HG02840 (cell line): ENCODE results near the gene PTH2.

Experiments used
- ATAC-seq: cut with Tn5 transposase; IDR thresholded peaks from one replicate; pipeline ENCODE4 v1.9.1; 2021; ENCODE audit warnings: mild to moderate bottlenecking, moderate library complexity, moderate number of reproducible peaks; ENCODE audit not compliant: unreplicated experiment, low FRiP score

The PTH2 gene

DNA sequence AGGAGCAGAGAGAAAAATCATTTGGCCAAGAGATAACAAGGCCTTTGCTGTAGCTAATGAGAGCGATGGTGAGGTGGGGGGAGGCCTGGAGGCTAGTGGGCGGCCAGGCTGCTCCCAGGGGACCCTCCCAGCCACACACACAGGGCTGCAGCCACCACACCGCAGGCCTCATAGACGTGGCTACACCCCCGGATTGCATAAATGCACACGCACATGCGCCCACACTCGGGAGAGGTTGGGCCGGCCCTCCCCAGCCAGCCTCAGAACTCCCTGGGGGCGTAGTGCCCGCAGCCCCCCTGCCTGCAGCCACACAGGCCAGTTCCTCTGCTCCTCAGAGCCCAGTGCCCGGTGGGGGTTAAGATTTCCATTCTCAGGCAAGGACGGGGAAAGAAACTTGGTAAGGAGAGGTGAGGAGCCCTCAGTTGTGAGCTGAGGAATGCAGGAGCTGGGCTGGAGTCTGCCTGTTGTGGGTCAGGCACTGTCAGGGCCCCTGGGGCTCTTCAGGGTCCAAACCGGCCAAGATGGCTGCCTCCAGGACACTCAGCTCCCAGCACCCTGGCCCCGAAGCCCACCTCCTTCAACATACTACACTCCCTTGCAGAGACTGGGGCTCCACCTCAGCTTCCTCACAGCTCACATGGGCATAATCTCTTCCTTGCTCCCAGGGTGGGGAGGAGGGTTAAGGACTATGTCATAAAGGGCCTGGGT is 8.0 kb downstream of the PTH2 start:
- ATAC-seq: no peak

DNA sequence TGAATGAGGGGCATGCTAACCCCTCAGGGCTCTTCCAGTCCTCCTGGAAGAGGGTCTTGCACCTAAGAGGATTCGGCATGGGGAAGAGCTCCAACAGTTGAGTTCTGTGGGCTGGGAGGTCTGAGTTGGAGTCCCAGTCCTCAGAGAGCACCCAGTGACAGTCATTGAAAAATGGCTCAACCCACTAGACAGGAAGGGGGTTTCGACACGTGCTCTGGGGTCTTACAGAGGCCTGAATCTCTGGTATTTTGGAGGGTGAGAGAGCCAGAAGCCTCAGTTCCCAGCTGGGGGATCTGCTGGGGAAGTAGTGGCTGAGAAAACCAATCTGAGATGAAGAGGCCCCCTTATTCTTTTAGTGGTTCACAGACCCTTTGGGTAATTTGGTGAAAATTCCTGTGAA is 9.0 kb downstream of the PTH2 start:
- ATAC-seq: no peak

DNA sequence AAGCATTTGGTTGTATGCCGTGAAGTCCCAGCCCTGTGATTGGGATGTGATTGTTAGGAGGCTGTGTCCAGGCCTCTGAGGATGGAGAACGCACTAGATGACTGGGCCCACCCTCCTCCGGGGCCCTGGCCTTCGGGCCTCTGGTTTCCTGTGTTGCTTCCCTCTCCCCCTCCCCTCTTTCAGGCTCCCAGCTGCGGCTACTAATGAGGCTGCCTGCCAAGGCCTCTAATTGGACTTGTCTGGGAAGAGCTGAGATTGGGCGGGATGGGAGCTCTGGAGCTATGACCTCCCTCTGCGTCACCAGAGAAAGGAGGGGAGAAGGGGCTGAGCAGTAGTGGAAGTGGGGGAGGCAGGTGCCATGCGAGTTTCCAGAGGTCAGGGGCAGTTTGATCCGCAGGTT is 9.9 kb downstream of the PTH2 start:
- ATAC-seq: no peak

DNA sequence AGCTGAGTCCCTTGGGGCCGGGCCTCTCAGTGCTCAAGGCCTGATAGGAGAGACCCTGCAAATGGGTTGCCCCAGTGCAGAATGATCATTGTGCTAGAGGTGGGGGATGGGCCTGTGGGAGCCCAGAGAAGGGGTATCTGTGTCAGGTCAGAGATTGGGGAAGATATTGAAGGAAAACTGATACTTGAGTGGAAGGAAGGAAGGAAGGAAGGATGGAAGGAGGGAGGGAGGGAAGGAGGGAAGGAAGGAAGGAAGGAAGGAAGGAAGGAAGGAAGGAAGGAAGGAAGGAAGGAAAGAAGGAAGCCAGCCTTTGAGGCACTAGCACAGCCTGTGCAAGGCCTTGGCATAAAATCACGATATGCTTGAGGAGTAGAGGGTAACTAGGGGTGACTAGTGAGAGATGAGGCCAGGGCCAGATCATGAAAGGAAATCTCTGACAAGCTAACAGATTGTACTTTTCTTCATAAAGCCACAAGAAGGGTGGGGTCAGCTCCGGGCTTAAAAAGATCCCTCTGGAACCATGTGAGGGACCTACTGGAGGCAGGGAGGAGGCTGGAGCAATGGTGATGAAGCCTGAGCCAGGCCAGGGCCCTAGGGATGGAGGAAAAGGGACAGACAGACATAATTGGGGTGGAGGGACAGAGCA is 11.4 kb downstream of the PTH2 start:
- no peak for ATAC-seq

DNA sequence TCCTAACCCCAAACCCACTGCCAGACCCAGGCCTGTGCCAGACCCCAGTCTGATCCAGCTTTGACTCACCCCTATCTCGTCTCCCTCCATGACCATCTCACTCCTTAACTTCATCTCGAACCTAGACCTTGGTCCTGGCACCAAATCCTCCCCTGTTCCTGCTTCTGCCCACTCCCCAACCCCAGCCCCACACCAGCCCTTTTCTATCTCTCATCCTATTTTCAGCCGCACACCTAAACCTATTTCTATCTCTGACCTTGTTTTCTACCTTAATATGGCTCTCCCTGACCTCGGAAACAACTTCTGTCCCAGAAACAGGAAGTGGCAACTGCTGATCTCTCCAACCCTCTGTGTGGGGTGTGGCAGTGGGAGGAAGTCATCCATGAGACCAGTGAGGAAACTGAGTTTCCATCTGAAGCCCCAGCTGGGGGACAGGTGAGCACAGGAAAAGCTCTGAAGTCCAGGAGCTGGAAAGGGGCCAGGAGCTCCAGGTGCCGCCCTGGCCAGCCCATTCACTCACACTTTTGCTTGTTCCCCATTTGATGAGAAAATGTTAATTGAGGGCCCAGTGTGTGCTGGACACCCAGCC is 13.7 kb downstream of the PTH2 start:
- ATAC-seq: no peak

DNA sequence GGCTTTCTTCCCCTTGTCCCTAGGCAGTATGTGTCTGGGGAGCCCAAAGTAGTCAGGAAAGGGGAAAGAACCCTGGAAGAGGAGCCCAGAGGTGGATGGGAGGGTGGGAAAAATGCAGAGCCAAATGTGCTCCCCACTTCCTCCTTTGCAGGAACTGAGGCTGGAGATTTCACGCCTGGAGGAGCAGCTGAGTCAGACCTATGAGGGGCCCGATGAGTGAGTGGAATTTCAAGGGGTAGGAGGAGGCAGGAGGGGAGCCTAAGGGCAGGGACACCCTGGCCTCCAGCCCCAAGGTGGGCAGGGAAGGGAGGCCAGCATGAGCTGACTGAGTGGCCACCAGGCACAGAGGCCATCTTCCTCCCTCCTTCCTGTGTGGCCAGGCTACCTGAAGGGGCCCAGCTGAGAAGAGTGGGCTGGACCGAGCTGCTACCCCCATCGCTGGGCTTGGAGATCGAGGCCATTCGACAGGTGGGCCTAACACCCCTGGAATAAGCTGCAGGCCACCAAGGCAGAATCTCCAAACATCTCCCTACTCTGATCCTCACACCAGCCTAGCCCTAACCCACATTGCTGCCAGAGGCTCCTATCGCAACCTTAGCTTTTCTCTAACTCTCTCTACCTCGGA is 14.3 kb downstream of the PTH2 start:
- no peak for ATAC-seq

DNA sequence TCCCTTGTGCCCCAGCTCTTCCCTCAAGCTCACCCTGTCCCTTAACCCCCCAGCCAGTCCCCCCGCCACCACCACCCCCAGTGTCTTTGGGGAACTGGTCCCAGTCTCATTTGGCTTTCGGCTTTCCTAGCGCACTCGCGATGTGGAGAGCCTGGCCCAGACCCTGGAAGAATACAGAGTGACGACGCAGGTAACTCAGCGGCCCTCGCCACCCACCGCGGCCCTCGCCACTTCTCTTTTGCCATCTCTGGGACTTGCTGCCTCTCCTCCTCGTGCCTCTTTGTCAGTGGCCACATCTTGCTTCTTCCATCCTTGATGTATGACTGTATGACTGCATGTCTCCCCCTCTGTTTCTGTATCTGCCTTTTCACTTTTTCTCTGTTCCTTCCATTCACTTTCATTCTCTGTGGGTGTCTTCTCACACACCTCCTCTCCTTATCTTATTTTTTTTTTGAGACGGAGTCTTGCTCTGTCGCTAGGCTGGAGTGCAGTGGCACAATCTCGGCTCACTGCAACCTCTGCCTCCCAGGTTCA is 15.7 kb downstream of the PTH2 start:
- no peak for ATAC-seq

DNA sequence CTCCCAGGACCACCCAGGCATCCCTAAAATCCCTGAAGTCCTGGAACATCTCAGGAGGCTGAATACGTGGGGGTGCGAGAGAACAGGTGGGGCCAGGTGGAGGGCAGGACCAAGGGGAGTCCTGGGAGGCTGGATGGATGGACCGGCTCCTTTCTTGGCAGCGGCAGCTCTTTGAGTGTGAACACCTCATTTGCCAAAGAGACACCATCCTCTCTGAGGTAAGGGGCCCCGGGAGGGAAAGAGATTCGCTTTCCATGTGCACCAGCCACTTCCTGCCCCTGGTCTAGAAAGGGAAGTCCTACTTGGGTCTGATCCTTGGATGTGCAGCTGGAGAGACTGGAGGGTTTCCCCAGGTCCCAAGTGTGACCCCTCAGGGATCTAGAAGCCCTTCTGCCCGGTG is 16.2 kb downstream of the PTH2 start:
- ATAC-seq: no peak

DNA sequence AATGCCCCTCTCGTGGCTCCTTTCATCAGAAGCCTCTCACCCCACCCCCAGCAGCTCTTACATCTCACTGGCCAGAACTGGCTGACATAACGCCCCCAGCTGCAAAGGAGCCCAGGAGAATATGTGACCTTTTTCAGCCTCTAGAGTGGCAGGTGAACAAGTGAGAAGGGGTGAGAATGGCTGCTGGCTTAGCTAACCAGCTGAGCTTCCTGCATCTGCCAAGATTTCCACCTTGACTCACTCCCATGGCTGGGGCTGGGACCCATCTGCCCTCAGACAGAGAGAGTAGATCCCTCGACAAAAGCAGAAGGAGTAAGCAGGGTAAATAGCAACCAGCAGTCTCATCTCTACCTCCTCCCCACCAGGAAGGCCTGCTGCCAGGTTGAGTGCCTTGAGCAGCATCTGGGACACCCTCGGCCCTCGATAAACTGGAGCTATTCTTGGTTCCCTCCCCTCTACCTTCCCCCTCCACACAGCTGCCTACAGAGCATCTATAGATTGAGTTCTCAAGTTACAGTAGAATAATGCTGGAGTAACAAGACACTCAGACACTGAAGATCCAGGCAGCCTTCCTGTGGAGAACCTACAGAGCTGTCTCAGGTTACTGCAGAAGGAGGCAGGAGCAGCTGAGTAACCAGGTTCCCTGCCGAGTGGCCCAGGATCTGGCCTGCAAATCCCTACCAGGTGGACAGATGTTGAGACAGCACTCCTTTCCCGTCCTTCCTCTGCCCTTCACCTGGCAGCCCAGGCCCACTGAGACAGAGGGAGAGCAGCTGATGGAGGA is 19.6 kb downstream of the PTH2 start:
- no peak for ATAC-seq

DNA sequence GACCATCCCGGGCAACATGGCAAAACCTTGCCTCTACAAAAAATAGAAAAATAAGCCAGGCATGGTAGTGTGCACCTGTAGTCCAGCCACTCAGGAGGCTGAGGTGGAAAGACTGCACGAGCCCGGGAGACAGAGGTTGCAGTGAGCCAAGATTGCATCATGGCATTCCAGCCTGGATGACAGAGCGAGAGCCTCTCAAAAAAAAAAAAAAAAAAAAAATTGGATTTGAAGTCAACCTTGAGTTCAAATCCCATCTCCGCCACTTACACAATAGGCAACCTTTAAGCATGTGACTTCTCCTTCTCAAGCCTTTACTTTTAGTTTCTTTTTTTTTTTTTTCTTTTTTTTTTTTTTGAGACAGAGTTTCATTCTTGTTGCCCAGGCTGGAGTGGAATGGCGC is 23.2 kb downstream of the PTH2 start:
- ATAC-seq: no peak

DNA sequence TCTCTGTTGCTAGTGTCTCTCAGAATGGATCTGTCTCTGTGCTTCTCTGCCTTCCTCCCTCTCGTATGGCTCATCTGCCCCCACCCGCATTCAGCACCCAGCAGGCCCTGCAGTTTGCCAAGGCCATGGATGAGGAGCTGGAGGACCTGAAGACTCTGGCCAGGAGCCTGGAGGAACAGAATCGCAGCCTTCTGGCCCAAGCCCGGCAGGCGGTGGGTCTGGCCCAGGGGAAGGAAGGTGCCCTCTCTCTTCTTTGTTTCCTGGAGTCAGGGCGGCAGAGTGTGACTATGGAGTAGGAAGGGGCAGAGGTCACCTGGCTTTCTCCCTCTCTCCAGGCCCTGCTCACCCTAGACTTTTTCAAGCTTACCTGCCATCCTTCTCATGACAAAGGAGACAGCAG is 24.3 kb downstream of the PTH2 start:
- ATAC-seq: no peak

DNA sequence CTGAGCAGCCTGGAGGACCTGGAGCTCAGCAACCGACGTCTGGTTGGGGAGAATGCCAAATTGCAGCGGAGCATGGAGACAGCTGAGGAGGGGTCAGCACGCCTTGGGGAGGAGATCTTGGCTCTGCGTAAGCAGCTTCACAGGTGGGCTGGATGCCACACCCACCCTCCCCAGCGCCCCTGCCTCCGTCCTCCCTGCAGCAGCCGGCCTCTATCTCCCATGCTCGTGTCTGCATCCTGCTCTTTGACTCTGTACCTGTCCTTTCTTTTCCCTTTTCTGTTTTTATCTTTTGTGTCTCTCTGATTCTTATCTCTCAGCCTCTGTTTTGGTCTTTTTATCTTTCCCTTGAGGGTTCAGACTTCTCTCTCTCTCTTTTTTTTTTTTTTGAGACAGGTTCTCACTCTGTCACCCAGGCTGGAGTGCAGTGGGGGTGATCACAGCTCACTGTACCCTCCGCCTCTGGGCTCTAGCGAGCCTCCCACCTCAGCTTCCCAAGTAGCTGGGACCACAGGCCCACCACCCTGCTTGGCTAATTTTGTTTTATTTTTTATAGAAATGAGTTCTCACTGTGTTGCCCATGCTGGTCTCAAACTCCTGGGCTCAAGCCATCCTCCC is 25.1 kb downstream of the PTH2 start:
- no peak for ATAC-seq

DNA sequence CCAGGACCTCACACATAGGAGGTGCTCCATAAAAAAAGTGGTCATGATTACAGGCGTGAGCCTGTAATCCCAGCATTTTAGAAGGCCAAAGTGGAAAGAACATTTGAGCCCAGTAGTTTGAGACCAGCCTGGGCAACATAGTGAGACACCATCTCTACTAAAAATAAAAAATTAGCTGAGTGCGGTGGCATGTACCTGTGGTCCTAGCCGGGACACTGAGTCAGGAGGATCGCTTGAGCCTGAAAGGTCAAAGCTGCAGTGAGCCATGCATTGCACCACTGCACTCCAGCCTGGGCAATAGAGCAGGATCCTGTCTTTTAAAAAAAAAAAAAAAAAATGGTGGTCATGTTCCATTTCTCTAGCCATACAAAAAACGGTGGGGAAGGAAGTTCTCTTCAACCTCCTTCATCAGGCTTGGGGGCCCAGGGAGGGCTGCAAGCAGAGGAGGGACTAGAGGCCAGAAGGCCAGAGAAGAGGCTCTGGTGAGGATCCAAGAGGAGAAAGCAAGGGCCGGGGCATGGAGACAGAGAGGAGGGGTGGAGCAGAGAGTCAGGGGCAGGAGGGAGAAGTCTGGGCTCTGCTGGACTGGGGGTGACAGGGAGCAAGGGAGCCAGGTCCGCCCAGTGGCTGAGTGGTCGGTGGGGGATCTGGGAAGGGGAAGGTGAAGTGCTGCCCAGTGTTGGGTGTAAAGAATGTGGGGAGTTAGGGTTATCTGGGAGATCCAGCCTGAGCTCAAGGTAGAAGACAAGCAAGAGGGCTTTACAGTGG is 26.3 kb downstream of the PTH2 start:
- ATAC-seq: no peak

DNA sequence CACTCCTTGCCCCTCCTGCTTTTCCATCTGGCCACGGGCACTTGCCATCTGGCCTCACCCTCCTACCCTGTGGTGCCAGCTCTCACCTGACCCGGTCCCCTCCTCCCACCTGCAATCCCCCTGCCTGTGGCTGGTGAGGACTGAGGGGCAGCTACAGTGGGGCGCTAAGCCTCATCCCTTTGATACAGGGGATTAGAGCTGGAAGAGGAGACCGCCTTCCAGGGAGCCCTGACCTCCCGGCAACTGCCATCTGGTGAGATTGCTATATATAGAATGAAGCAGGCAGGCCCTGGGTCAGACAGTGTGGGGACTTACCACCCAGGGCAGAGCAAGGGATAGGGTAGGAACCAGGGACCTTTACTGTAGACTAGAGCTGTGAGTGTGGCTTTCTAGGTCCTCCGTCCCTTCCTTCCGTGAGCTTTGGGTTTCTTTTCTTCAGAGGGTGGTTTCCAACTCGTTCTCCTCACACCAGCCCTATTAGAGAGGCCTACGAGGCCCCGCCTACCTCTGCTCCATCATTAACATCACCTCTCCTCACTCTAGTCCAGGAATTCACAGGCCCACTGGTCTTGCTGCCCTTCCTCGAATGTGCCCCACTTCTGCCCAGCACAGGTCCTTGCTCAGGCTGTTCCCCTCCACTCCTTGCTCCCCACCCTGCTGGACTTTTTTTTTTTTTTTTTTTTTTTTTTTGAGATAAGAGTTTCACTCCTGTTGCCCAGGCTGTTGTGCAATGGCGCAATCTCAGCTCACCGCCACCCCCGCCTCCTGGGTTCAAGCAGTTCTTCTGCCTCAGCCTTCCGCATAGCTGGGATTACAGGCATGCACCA is 27.4 kb downstream of the PTH2 start:
- ATAC-seq: no peak

DNA sequence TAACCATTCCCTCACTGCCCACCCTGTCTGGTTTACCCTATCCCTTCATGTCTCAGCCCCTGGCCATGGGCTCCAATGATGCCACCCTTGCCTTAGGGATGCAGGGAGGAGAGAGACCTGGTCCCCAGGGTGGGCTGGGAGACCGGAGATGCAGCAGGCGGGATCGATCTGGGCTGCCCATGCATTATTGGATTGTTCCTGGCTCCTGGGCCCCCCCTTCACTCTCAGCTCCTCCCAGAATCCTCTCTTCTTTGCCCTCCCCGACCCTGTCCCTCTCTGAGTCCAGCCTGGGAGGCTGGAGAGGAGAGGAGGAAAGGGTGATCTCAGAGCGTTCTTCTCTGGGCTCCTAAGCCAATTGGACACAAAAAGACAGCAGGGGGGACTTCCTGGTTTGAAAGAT is 29.4 kb downstream of the PTH2 start:
- no peak for ATAC-seq

DNA sequence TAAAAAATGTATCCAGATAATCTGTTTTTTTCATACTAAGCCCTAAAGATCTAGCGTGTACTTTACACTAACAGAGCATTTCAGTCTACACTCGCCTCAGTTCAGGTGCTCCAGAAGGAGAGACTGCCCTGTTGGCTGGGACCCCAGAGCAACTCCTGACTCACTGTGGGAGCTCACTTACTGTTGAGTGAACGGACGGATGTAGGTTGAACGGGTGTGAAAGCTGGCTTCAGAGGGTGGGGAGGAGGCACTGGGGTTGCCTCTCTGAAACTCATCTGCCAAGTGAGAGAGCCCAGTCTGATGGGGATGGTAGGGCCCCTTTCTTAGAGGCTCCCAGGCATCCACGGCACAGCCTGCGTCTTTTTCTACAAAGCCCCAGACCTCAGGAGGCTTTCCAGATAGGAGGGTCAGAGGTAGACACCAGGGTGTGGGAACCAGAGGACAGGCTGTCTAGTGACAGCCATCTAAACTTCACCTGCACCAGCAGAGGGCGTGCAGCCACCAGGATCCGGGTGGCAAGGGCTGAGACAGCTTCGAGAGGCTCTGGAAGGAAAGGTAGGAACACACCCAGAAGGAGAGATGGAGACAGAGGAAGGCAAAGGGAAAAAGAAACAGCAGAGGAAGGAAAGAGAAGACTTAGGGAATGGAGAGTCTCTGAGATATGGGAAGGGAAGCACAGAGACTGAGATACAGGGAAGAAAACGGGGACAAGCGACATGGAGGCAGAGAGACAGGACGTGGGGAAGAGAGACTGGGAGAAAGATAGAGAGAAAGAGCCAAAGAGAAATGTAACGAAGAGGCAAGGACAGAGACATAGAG is 31.5 kb downstream of the PTH2 start:
- no peak for ATAC-seq

DNA sequence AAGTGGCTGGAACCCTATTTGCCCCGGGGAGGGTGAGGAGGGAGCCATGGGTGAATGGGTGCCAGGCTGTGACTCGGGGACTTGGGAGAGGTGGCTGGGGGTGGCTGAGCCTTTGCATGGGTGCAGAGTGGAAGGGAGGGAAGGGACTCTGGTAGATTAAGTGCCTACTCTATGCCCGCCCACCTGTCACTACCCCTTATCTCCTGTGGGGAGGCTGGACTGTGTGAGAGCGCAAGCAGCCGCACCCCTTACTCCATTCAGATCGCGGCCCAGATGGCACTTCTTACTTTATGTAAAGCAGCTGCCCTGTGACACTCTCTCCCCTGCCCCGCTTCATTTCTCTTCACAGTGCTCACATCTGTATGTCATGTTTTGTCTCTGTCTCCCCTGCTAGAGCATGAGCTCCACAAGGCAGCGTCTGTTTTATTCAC is 32.3 kb downstream of the PTH2 start:
- ATAC-seq: no peak
